Measurements from ENCODE around the gene FGF14.

Gene FGF14

GRCh38 chr13:101876951-101877350, 524.9 kb downstream of the FGF14 start (continued):
- TF ChIP-seq ZNF398 (tag by site-specific recombination; IDR thresholded peaks at IDR 0.05) = no peak

GRCh38 chr13:101875717-101876393, 526.0 kb downstream of the FGF14 start:
- Histone ChIP-seq H3K27ac (ENCODE audit: extremely low read depth, low read depth, low read length) (no peak overlapping the region), H3K4me1 (ENCODE audit: control insufficient read depth, insufficient read depth, low read length) (no peaks in the 10 kb centered on the region), H3K9me3 (ENCODE audit: control insufficient read depth, insufficient read depth, low read depth, low read length) (no peaks in the 10 kb centered on the region), H3K36me3 (ENCODE audit: control insufficient read depth in 2 of 2, insufficient read depth in 1 of 2, low read length in 2 of 2) (no peaks in the 10 kb centered on the region), H3K4me3 (ENCODE audit: low read depth, low read length) (no peak overlapping the region)
- no peak for TF ChIP-seq ZBTB1 (tag by site-specific recombination; IDR thresholded peaks at IDR 0.05)
- CTCF ChIA-PET = interaction anchor here (0.6 to 0.7 kb wide), 2 partner anchors 316 to 731 kb away, joined by 3 read pairs; no protein-coding TSS in a partner anchor
- POLR2A ChIA-PET = no interaction called here

- TF ChIP-seq ZNF248 (tag by site-specific recombination; IDR thresholded peaks at IDR 0.05) (no peak), INSM2 (tag by site-specific recombination; IDR thresholded peaks at IDR 0.05) (no peak)
- Histone ChIP-seq H3K4me1 (ENCODE audit: control insufficient read depth, insufficient read depth, low read length) (no peaks in the 10 kb centered on the region), H3K9me3 (ENCODE audit: control insufficient read depth, insufficient read depth, low read depth, low read length) (no peaks in the 10 kb centered on the region), H3K36me3 (ENCODE audit: control insufficient read depth in 2 of 2, insufficient read depth in 1 of 2, low read length in 2 of 2) (no peaks in the 10 kb centered on the region), H3K4me3 (ENCODE audit: low read depth, low read length) (no peak overlapping the region), H3K27ac (ENCODE audit: extremely low read depth, low read depth, low read length) (no peak overlapping the region)
- CTCF ChIA-PET = interaction anchor here (0.6 to 0.7 kb wide), 2 partner anchors 316 to 730 kb away, joined by 3 read pairs; no protein-coding TSS in a partner anchor
- POLR2A ChIA-PET = no interaction called here
Observed at GRCh38 chr13:101875091-101875490, 526.8 kb downstream of the FGF14 start.

GRCh38 chr13:101869553-101869952, 532.3 kb downstream of the FGF14 start:
- Histone ChIP-seq H3K4me3 (ENCODE audit: low read depth, low read length) (no peak overlapping the region), H3K9me3 (ENCODE audit: control insufficient read depth, insufficient read depth, low read depth, low read length) (no peaks in the 10 kb centered on the region), H3K27ac (ENCODE audit: extremely low read depth, low read depth, low read length) (no peak overlapping the region), H3K4me1 (ENCODE audit: control insufficient read depth, insufficient read depth, low read length) (no peaks in the 10 kb centered on the region), H3K36me3 (ENCODE audit: control insufficient read depth in 2 of 2, insufficient read depth in 1 of 2, low read length in 2 of 2) (no peaks in the 10 kb centered on the region)
- ChIA-PET CTCF (no interaction called here), POLR2A (no interaction called here)
- no peak for TF ChIP-seq INSM2 (tag by site-specific recombination; IDR thresholded peaks at IDR 0.05)
- TF ChIP-seq ZBTB1 (tag by site-specific recombination; IDR thresholded peaks at IDR 0.05) = no peak
- no peak for TF ChIP-seq ZNF777 (tag by site-specific recombination; IDR thresholded peaks at IDR 0.05; ENCODE audit: borderline replicate concordance)
- no peak for TF ChIP-seq SCRT2 (tag by site-specific recombination; IDR thresholded peaks at IDR 0.05)
- TF ChIP-seq ZNF626 (tag by site-specific recombination; IDR thresholded peaks at IDR 0.05) = no peak
- TF ChIP-seq BCL6B (tag by site-specific recombination; IDR thresholded peaks at IDR 0.05) = no peak
- no peak for TF ChIP-seq ZNF292 (tag by site-specific recombination; IDR thresholded peaks at IDR 0.05; ENCODE audit: borderline replicate concordance, low read depth)
- TF ChIP-seq ZFP37 (tag by site-specific recombination; IDR thresholded peaks at IDR 0.05) = no peak
- TF ChIP-seq ZSCAN4 (tag by site-specific recombination; IDR thresholded peaks at IDR 0.05) = no peak
- TF ChIP-seq ZNF23 (tag by site-specific recombination; IDR thresholded peaks at IDR 0.05; ENCODE audit: borderline replicate concordance) = no peak
- no peak for TF ChIP-seq ZNF629 (tag by site-specific recombination; IDR thresholded peaks at IDR 0.05)
- no peak for TF ChIP-seq HOXC10 (CRISPR knock-in tag; IDR thresholded peaks at IDR 0.05)
- no peak for TF ChIP-seq ZNF324 (tag by site-specific recombination; IDR thresholded peaks at IDR 0.05)
- no peak for TF ChIP-seq EGR2 (tag by site-specific recombination; IDR thresholded peaks at IDR 0.05; ENCODE audit: low read depth)
- no peak for TF ChIP-seq ZNF623 (tag by site-specific recombination; IDR thresholded peaks at IDR 0.05)
